Activated CD8-positive, alpha-beta T cell treated with anti-CD3 and anti-CD28 coated beads for 36 hours (primary cell): ENCODE measurements around the gene INO80. TPM values are rescaled to one million over a fixed set of nuclear protein-coding genes. Genes with fewer than 3 reads are reported as not detected.

Experiments used
- ATAC-seq: fragments of 200-7000 bp; cut with Tn5 transposase; one replicate; pipeline ENCODE4 v1.10.0; 2021; ENCODE audit warnings: mild to moderate bottlenecking, moderate library complexity
- CTCF ChIA-PET: fragments of 350-600 bp; sonication (Branson Sonifier 250); formaldehyde crosslinking; loops from one replicate; lab custom pipeline; 2021; ENCODE audit warnings: antibody characterized with exemption; lab: Charles Lee
- POLR2A ChIA-PET: fragments of 350-600 bp; sonication (Branson Sonifier 250); formaldehyde crosslinking; loops from one replicate; lab custom pipeline; 2021; ENCODE audit warnings: antibody characterized with exemption; lab: Charles Lee
- DNase-seq: peaks from one replicate; pipeline ENCODE4 v3.0.0-alpha.2; 2020
- H3K27ac Mint-ChIP-seq: one replicate; pipeline ENCODE4 v1.8.0; 2021; ENCODE audit warnings: mild to moderate bottlenecking, mixed read lengths
- H3K27me3 Mint-ChIP-seq: one replicate; pipeline ENCODE4 v1.8.0; 2021; ENCODE audit warnings: mixed read lengths
- H3K36me3 Mint-ChIP-seq: one replicate; pipeline ENCODE4 v1.8.0; 2021; ENCODE audit warnings: low read depth, mixed read lengths
- H3K4me1 Mint-ChIP-seq: one replicate; pipeline ENCODE4 v1.8.0; 2021; ENCODE audit warnings: low read depth, mixed read lengths
- H3K4me3 Mint-ChIP-seq: one replicate; pipeline ENCODE4 v1.8.0; 2021; ENCODE audit warnings: mild to moderate bottlenecking, moderate library complexity, mixed read lengths
- H3K9me3 Mint-ChIP-seq: one replicate; pipeline ENCODE4 v1.8.0; 2021; ENCODE audit warnings: mixed read lengths
- CTCF ChIP-seq: fragments of 200-600 bp; IDR thresholded peaks from one replicate; pipeline ENCODE4 v1.8.0; 2022; ENCODE audit warnings: antibody characterized with exemption, mild to moderate bottlenecking
- intact Hi-C: fragments of 100-400 bp; cut with micrococcal nuclease; formaldehyde crosslinking; loops from one replicate; pipeline ENCODE4 v1.10.0; 2022
- total RNA-seq, 2 experiments: library from RNA; stranded (reverse); gene quantifications; one replicate each; pipeline ENCODE4 v1.2.3, GENCODE V29; 2021

INO80 gene
- total RNA-seq, 2 experiments from 2014 or later: 19.1 to 20.2 TPM

- Mint-ChIP-seq H3K4me3 (peak overlapping the region; percentile 94), H3K27me3 (no peaks in the 10 kb centered on the region), H3K4me1 (peaks cover 28% of the 10 kb centered on the region), H3K27ac (peak overlapping the region; percentile 95), H3K36me3 (peaks cover 37% of the 10 kb centered on the region), H3K9me3 (no peaks in the 10 kb centered on the region)
- intact Hi-C loops: loop anchor here (10.0 kb wide), 1 partner anchor 49 kb away; no protein-coding TSS in a partner anchor
- DNase-seq: no peak
- CTCF ChIA-PET: interaction anchor here (0.6 to 7.5 kb wide), 12 partner anchors 8 to 92 kb away, joined by 3 to 73 read pairs (median 4); no protein-coding TSS in a partner anchor
- no peak for TF ChIP-seq CTCF
- peak; percentile 1 for ATAC-seq
- POLR2A ChIA-PET: interaction anchor here (0.6 to 6.1 kb wide), 11 partner anchors 12 to 310 kb away, joined by 3 to 67 read pairs (median 4); partner anchors contain the start of genes DLL4 and INO80
These were observed 162.4 kb downstream of the INO80 start for GRCh38 chr15:40953713-40954074.

- intact Hi-C loops: loop anchor here (10.0 kb wide), 1 partner anchor 48 kb away; no protein-coding TSS in a partner anchor
- peak; percentile 92 for ATAC-seq
- DNase-seq: peak; percentile 99
- peaks cover 37% of the 10 kb centered on the region for H3K36me3 Mint-ChIP-seq
- H3K27me3 Mint-ChIP-seq: no peaks in the 10 kb centered on the region
- peaks cover 28% of the 10 kb centered on the region for H3K4me1 Mint-ChIP-seq
- TF ChIP-seq CTCF: no peak
- no peaks in the 10 kb centered on the region for H3K9me3 Mint-ChIP-seq
- H3K4me3 Mint-ChIP-seq: peak within 1 kb of the TSS; percentile 94
- CTCF ChIA-PET: interaction anchor here (0.6 to 7.5 kb wide), 14 partner anchors 9 to 95 kb away, joined by 3 to 73 read pairs (median 4); no protein-coding TSS in a partner anchor
- H3K27ac Mint-ChIP-seq: peak within 1 kb of the TSS; percentile 95
- POLR2A ChIA-PET: interaction anchor here (0.6 to 6.1 kb wide), 18 partner anchors 11 to 310 kb away, joined by 3 to 67 read pairs (median 3); partner anchors contain the start of genes DLL4, INO80 and VPS18
These were observed 163.0 kb downstream of the INO80 start, which contains the start of gene CHAC1 for GRCh38 chr15:40952901-40953712. CHAC1 (plus strand) TSS chr15:40953471; CDS start chr15:40953584, 113 bp downstream.

GRCh38 chr15:40952301-40952900 is 163.7 kb downstream of the INO80 start:
- peaks cover 34% of the 10 kb centered on the region for H3K36me3 Mint-ChIP-seq
- H3K27me3 Mint-ChIP-seq: no peaks in the 10 kb centered on the region
- TF ChIP-seq CTCF: no peak
- H3K9me3 Mint-ChIP-seq: no peaks in the 10 kb centered on the region
- ATAC-seq (peak; percentile 6), DNase-seq (no peak)
- CTCF ChIA-PET: interaction anchor here (0.9 to 7.5 kb wide), 12 partner anchors 8 to 95 kb away, joined by 3 to 73 read pairs (median 4); partner anchors contain the start of gene VPS18
- peak overlapping the region; percentile 94 for H3K4me3 Mint-ChIP-seq
- intact Hi-C loops: loop anchor here (10.0 kb wide), 1 partner anchor 48 kb away; no protein-coding TSS in a partner anchor
- H3K4me1 Mint-ChIP-seq: peaks cover 28% of the 10 kb centered on the region
- POLR2A ChIA-PET: interaction anchor here (0.6 to 6.1 kb wide), 13 partner anchors 10 to 247 kb away, joined by 3 to 67 read pairs (median 3); partner anchors contain the start of genes DLL4, INO80 and VPS18
- H3K27ac Mint-ChIP-seq: peak overlapping the region; percentile 95

GRCh38 chr15:40951764-40952163 is 164.3 kb downstream of the INO80 start:
- DNase-seq: no peak
- Mint-ChIP-seq H3K27me3 (no peaks in the 10 kb centered on the region), H3K27ac (peak overlapping the region; percentile 95), H3K9me3 (no peaks in the 10 kb centered on the region), H3K4me3 (peak overlapping the region; percentile 94), H3K36me3 (peaks cover 34% of the 10 kb centered on the region), H3K4me1 (peaks cover 28% of the 10 kb centered on the region)
- POLR2A ChIA-PET: interaction anchor here (0.9 to 6.1 kb wide), 6 partner anchors 10 to 248 kb away, joined by 3 to 67 read pairs (median 4); partner anchors contain the start of genes DLL4 and VPS18
- no peak for TF ChIP-seq CTCF
- intact Hi-C loops: loop anchor here (10.0 kb wide), 1 partner anchor 47 kb away; no protein-coding TSS in a partner anchor
- no peak for ATAC-seq
- CTCF ChIA-PET: interaction anchor here (0.9 to 7.5 kb wide), 7 partner anchors 10 to 94 kb away, joined by 3 to 73 read pairs (median 5); partner anchors contain the start of gene VPS18
